ENCODE data around the gene SKIC2. TPM values are rescaled to one million over a fixed set of nuclear protein-coding genes. Genes with fewer than 3 reads are reported as not detected.
"Not testable (repeated sequence)": the region's sequence is repeated elsewhere in the genome, so short reads cannot be mapped to it uniquely, and the experiment has no call there.

Gene SKIC2
- total RNA-seq = 10 to 100 TPM; 36.8 to 45.1 TPM
- long read RNA-seq, transcript SKIV2L-201 (28 exons, 3,894 nt) = major isoform, 10 of 30 reads
- long read RNA-seq, partial matches to known transcripts = 15 of 30 reads
- long read RNA-seq, other reads (novel, unspliced or antisense) = 4 of 30 reads

GRCh38 chr6:31958741-31959739 is at the start of gene SKIC2, which contains the start of gene NELFE:
Gene SKIC2, plus strand, starts transcription at chr6:31959175. Its CDS starts 18 bp downstream, at chr6:31959193.
Gene NELFE, minus strand, starts transcription at chr6:31958971. Its CDS starts 525 bp downstream, at chr6:31958446.
- ATAC-seq = peak; percentile 98 to 100
- intact Hi-C loops (cut with DNase I) = loop anchor here in 1 of 2 donors (10.0 kb wide), 1 partner anchor 274 kb away; the partner anchor contains the start of gene LY6G5C
- DNase-seq = peak; percentile 98

- ATAC-seq, DNase-seq: not testable (repeated sequence)
- intact Hi-C loops (cut with DNase I) = loop anchor here in 1 of 2 donors (5.0 kb wide), 1 partner anchor 38 kb away; the partner anchor contains the start of gene CFB
These were observed 49.7 kb upstream of the SKIC2 start for GRCh38 chr6:31909298-31909697.

GRCh38 chr6:31911826-31912585 is 47.0 kb upstream of the SKIC2 start:
- DNase-seq (no peak), ATAC-seq (no peak)
- intact Hi-C loops (cut with DNase I) = no loop called here

GRCh38 chr6:31915351-31915750 is 43.6 kb upstream of the SKIC2 start:
- DNase-seq (no peak), ATAC-seq (no peak)
- intact Hi-C loops (cut with DNase I) = no loop called here

- DNase-seq (no peak), ATAC-seq (no peak)
- intact Hi-C loops (cut with DNase I) = no loop called here
These were observed 43.2 kb upstream of the SKIC2 start for GRCh38 chr6:31915756-31916155.

- ATAC-seq = no peak
- intact Hi-C loops (cut with DNase I) = no loop called here
- DNase-seq = no peak
These were observed 40.8 kb upstream of the SKIC2 start for GRCh38 chr6:31918069-31918720.

- DNase-seq (no peak), ATAC-seq (no peak)
- intact Hi-C loops (cut with DNase I) = no loop called here
These were observed 39.2 kb upstream of the SKIC2 start for GRCh38 chr6:31919624-31920303.

- DNase-seq (no peak), ATAC-seq (peak in 1 of 2 donors; percentile 71)
- intact Hi-C loops (cut with DNase I) = no loop called here
These were observed 38.2 kb upstream of the SKIC2 start for GRCh38 chr6:31920811-31921210.

GRCh38 chr6:31922942-31923341 is 36.0 kb upstream of the SKIC2 start:
- intact Hi-C loops (cut with DNase I) = no loop called here
- DNase-seq (no peak), ATAC-seq (peak in 1 of 2 donors; percentile 41)

- intact Hi-C loops (cut with DNase I) = no loop called here
- no peak for DNase-seq
- ATAC-seq = peak; percentile 15 to 47
These were observed 31.6 kb upstream of the SKIC2 start, which contains the start of gene C2 for GRCh38 chr6:31927242-31927862. Gene C2, plus strand, starts transcription at chr6:31927717. Its CDS starts 36 bp downstream, at chr6:31927753.

- ATAC-seq (peak in 1 of 2 donors; percentile 12), DNase-seq (no peak)
- intact Hi-C loops (cut with DNase I) = no loop called here
These were observed 30.9 kb upstream of the SKIC2 start for GRCh38 chr6:31927863-31928671.

GRCh38 chr6:31928672-31928939 is 30.4 kb upstream of the SKIC2 start:
- intact Hi-C loops (cut with DNase I) = no loop called here
- no peak for ATAC-seq
- DNase-seq = no peak

- intact Hi-C loops (cut with DNase I) = no loop called here
- no peak for ATAC-seq
- DNase-seq = no peak
These were observed 28.0 kb upstream of the SKIC2 start for GRCh38 chr6:31930962-31931361.

GRCh38 chr6:31932137-31932536 is 26.8 kb upstream of the SKIC2 start:
- DNase-seq; ATAC-seq; intact Hi-C loops (cut with DNase I): not testable (repeated sequence)

GRCh38 chr6:31933537-31933936 is 25.4 kb upstream of the SKIC2 start:
- no peak for DNase-seq
- intact Hi-C loops (cut with DNase I) = no loop called here
- ATAC-seq = no peak

- intact Hi-C loops (cut with DNase I) = no loop called here
- DNase-seq (no peak), ATAC-seq (no peak)
These were observed 24.0 kb upstream of the SKIC2 start for GRCh38 chr6:31935021-31935420.

GRCh38 chr6:31935823-31936222 is 23.2 kb upstream of the SKIC2 start:
- ATAC-seq (no peak), DNase-seq (no peak)
- intact Hi-C loops (cut with DNase I) = no loop called here

Measured in left cardiac atrium (tissue), 4 donors.